Measurements from ENCODE around the gene RPL10A. TPM values are rescaled to one million over a fixed set of nuclear protein-coding genes. Genes with fewer than 3 reads are reported as not detected.

The RPL10A gene
- total and polyA plus RNA-seq, 2 of the 8 experiments (the other 6 are each of a cell fraction or from before 2014, with no cell fraction given): 1,893 to 2,948 TPM

- no peak overlapping the region for H2BK120ac ChIP-seq (replicated peaks; ENCODE audit: low read depth, low read length)
- no peak overlapping the region for H2BK12ac ChIP-seq (ENCODE audit: low read depth, low read length)
- H4K20me1 ChIP-seq (replicated peaks in 1 of 2; ENCODE audit: control insufficient read depth in 1 of 2, insufficient read depth in 2 of 2, low read length in 2 of 2): no peaks in the 10 kb centered on the region
- H2BK5ac ChIP-seq (ENCODE audit: low read depth, low read length): no peak overlapping the region
- 63% methylated on average over 5 of the region's 5 CpGs; no CpG with 5 or more reads in 1 of the 2 experiments for WGBS, 2 experiments (ENCODE audit: extremely low coverage in 1 of 2, insufficient coverage in 1 of 2, insufficient read length in 1 of 2, insufficient replicate concordance in 2 of 2, low coverage in 1 of 2, low lambda C conversion rate in 2 of 2, missing lambda C conversion rate in 1 of 2)
- H2AFZ ChIP-seq (ENCODE audit: low read length): no peak overlapping the region
- no peak overlapping the region for H4K5ac ChIP-seq (ENCODE audit: insufficient read length, low read depth, low read length)
- no peak overlapping the region for H3K4me3 ChIP-seq (ENCODE audit: extremely low read depth in 1 of 4, insufficient read depth in 2 of 4, low read depth in 3 of 4, low read length in 4 of 4)
- H2BK20ac ChIP-seq (ENCODE audit: low read length): no peak overlapping the region
- no peaks in the 10 kb centered on the region for H3K9me3 ChIP-seq (ENCODE audit: insufficient read depth in 2 of 2, low read depth in 1 of 2, low read length in 1 of 2)
- CTCF ChIA-PET (ENCODE audit: partially characterized antibody): interaction anchor here (0.6 to 6.6 kb wide), 13 partner anchors 8 to 302 kb away, joined by 3 to 45 read pairs (median 3); no protein-coding TSS in a partner anchor
- no peak overlapping the region for H3K23ac ChIP-seq (ENCODE audit: insufficient read length)
- no peak overlapping the region for H3K4ac ChIP-seq (replicated peaks; ENCODE audit: insufficient read length, low read depth, low read length)
- H3K4me2 ChIP-seq (ENCODE audit: insufficient read depth in 1 of 2, low read depth in 2 of 2, low read length in 2 of 2): no peak overlapping the region
- H4K8ac ChIP-seq (ENCODE audit: extremely low read depth, insufficient read depth, low read length): no peak overlapping the region
- H3K23me2 ChIP-seq (ENCODE audit: low read depth, low read length): no peaks in the 10 kb centered on the region; the same call in 1 of the 2 replicates
- H3K27me3 ChIP-seq (replicated peaks in 1 of 4; ENCODE audit: control insufficient read depth in 3 of 4, extremely low read depth in 1 of 4, insufficient read depth in 3 of 4, low read length in 3 of 4): peaks cover 0 to 17% (median 6%) of the 10 kb centered on the region in 4 experiments; a peak in 5 of 7 replicates
- H3K14ac ChIP-seq (ENCODE audit: insufficient read length): no peak overlapping the region
- 0 out of 2 replicates have a peak overlapping the region, but pooled peaks have one; percentile 65 for H2AK5ac ChIP-seq (ENCODE audit: low read depth, low read length)
- FAIRE-seq: peak; percentile 39
- no peak overlapping the region for H3K27ac ChIP-seq (ENCODE audit: low read depth, low read length)
- no peak overlapping the region for H3K56ac ChIP-seq (replicated peaks; ENCODE audit: insufficient read length, low read depth, low read length)
- POLR2A ChIA-PET (ENCODE audit: partially characterized antibody): interaction anchor here (0.5 to 37.6 kb wide), 4 partner anchors 9 to 43 kb away, joined by 4 to 1319 read pairs (median 29); partner anchors contain the start of genes RPL10A and TEAD3
- no peaks in the 10 kb centered on the region for H3K36me3 ChIP-seq (ENCODE audit: control insufficient read depth in 2 of 4, insufficient read depth in 4 of 4, low read length in 3 of 4)
- H2BK15ac ChIP-seq (ENCODE audit: low read length): no peak overlapping the region
- H3K18ac ChIP-seq (ENCODE audit: extremely low read depth, low read length): no peak overlapping the region; the same call in 1 of the 2 replicates
- no peak overlapping the region for H4K91ac ChIP-seq (replicated peaks; ENCODE audit: insufficient read length, low read length)
- H3K9ac ChIP-seq (replicated peaks in 1 of 4; ENCODE audit: extremely low read depth in 1 of 4, low read depth in 3 of 4, low read length in 3 of 4): no peak overlapping the region
- no peaks in the 10 kb centered on the region for H3K79me1 ChIP-seq (ENCODE audit: low read depth, low read length)
- TF ChIP-seq SIRT6 (IDR thresholded peaks at IDR 0.05; ENCODE audit: low read length) (no peak), SIN3A (conservative IDR thresholded peaks at IDR 0.05 in 1 of 2, IDR thresholded peaks at IDR 0.05 in 1 of 2; ENCODE audit: low read depth in 1 of 2, low read length in 2 of 2) (peak in 1 of 2 experiments; percentile 38; a peak in 1 of 4 replicates), EZH2 (IDR thresholded peaks at IDR 0.05; ENCODE audit: low read depth, low read length, severe bottlenecking) (no peak)
- no peaks in the 10 kb centered on the region for H3K79me2 ChIP-seq (ENCODE audit: control insufficient read depth in 1 of 2, insufficient read depth in 2 of 2, low read length in 2 of 2)
- peaks cover 6 to 39% (median 24%) of the 10 kb centered on the region in 4 experiments for H3K4me1 ChIP-seq (replicated peaks in 1 of 4; ENCODE audit: control insufficient read depth in 3 of 4, insufficient read depth in 4 of 4, low read length in 3 of 4)
- no peak for DNase-seq (ENCODE audit: low read depth in 1 of 2, low spot score in 2 of 2)
These were observed 40.3 kb downstream of the RPL10A start for GRCh38 chr6:35508542-35508941.

Measured in H1 (cell line).